ENCODE results near the gene OSBP2. TPM values are rescaled to one million over a fixed set of nuclear protein-coding genes. Genes with fewer than 3 reads are reported as not detected.

Gene OSBP2
- total RNA-seq, 1 donor from 2014 or later = 0.58 TPM

DNA sequence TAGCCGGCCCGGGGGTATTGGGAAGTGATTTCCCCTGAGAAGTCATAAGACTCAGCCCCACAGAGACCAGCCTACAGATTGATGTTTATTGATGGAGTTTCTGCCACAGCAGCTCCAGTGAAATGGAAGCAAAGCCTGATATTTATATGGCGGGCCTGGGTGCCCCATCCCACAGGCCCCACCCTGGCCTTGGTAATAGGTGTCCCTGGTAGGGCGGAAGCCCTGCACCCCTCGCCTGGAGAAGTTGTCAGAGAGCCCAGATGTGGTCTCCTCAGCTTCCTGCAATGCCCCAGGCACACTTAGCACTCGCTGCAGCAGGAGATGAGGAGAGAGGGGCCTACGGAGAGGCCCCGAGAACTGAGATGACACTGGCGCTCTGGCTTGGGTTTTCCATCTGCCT lies 166.5 kb downstream of the OSBP2 start:
- H3K79me2 ChIP-seq (ENCODE audit: low read depth) = no peaks in the 10 kb centered on the region
- H3K4me3 ChIP-seq = no peak overlapping the region
- TF ChIP-seq EZH2phosphoT487 (IDR thresholded peaks at IDR 0.05) (no peak), EZH2 (IDR thresholded peaks at IDR 0.05) (no peak)
- TF ChIP-seq, protein P1, sequence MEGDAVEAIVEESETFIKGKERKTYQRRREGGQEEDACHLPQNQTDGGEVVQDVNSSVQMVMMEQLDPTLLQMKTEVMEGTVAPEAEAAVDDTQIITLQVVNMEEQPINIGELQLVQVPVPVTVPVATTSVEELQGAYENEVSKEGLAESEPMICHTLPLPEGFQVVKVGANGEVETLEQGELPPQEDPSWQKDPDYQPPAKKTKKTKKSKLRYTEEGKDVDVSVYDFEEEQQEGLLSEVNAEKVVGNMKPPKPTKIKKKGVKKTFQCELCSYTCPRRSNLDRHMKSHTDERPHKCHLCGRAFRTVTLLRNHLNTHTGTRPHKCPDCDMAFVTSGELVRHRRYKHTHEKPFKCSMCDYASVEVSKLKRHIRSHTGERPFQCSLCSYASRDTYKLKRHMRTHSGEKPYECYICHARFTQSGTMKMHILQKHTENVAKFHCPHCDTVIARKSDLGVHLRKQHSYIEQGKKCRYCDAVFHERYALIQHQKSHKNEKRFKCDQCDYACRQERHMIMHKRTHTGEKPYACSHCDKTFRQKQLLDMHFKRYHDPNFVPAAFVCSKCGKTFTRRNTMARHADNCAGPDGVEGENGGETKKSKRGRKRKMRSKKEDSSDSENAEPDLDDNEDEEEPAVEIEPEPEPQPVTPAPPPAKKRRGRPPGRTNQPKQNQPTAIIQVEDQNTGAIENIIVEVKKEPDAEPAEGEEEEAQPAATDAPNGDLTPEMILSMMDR (IDR thresholded peaks at IDR 0.05) = no peak
- Mint-ChIP-seq H3K4me3 (no peak overlapping the region), H3K27me3 (ENCODE audit: insufficient read depth, low read depth) (peaks cover 4% of the 10 kb centered on the region), H3K9me3 (no peaks in the 10 kb centered on the region), H3K36me3 (no peaks in the 10 kb centered on the region), H3K27ac (peak overlapping the region; percentile 23), H3K4me1 (no peaks in the 10 kb centered on the region)
- no peaks in the 10 kb centered on the region for H3K9me3 ChIP-seq (ENCODE audit: low read depth)
- no peaks in the 10 kb centered on the region for H4K20me1 ChIP-seq (ENCODE audit: low read depth)
- H3K4me2 ChIP-seq = no peak overlapping the region
- H3K4me1 ChIP-seq = no peaks in the 10 kb centered on the region
- no peaks in the 10 kb centered on the region for H3K27me3 ChIP-seq
- no peaks in the 10 kb centered on the region for H3K36me3 ChIP-seq
- DNase-seq (ENCODE audit: low spot score) = no peak
- no peaks in the 10 kb centered on the region for H3F3A ChIP-seq (ENCODE audit: low read depth)
- no peak overlapping the region for H2AFZ ChIP-seq (replicated peaks)
- H3K9ac ChIP-seq = no peak overlapping the region
- H3K27ac ChIP-seq = no peak overlapping the region

DNA sequence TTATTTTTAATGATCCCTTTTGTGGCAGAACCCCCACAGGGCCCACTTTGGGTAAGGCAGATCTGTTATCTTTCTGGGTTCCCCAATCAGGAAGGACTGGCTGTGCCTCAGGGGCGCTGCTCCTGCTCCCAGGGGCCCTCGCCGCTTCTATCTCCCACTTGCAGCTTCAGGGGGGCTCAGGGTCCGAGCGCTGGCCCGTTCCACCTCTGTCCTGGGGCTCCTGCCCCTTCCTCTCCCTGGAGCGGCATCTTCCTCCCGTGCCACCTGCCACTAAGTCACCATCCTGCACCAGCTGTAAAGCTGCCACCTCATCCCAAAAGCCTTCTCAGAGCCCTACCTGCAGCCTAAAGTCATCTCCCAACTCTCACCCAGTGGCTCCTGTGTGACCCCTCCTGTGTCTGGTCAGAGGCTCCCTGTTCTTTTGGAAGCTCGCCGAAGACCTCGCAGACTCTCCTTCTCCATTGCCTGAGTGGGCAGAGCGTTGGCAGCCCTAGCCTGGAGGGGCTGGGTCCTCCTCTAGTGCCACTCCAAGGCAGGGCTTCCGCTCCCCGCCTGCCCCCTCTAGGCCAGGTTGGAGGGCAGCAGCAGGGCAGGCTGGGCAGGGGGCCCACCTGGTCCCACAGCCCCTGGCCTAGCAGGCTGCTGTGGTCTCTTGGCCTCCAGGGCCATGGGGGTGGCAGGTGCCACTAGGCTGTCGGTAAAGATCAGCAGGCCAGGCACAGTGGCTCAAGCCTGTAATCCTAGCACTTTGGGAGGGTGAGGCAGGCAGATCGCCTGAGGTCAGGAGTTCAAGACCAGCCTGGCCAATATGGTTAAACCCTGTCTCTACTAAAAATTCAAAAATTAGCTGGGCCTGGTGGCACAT lies 167.2 kb downstream of the OSBP2 start:
- Histone ChIP-seq H3K27me3 (no peaks in the 10 kb centered on the region), H4K20me1 (ENCODE audit: low read depth) (no peaks in the 10 kb centered on the region), H2AFZ (replicated peaks) (no peak overlapping the region), H3K4me1 (no peaks in the 10 kb centered on the region), H3K79me2 (ENCODE audit: low read depth) (no peaks in the 10 kb centered on the region), H3K4me2 (no peak overlapping the region), H3F3A (ENCODE audit: low read depth) (no peaks in the 10 kb centered on the region), H3K36me3 (no peaks in the 10 kb centered on the region), H3K27ac (no peak overlapping the region), H3K4me3 (no peak overlapping the region), H3K9me3 (ENCODE audit: low read depth) (no peaks in the 10 kb centered on the region), H3K9ac (no peak overlapping the region)
- no peaks in the 10 kb centered on the region for H3K9me3 Mint-ChIP-seq
- peaks cover 4% of the 10 kb centered on the region for H3K27me3 Mint-ChIP-seq (ENCODE audit: insufficient read depth, low read depth)
- no peak for TF ChIP-seq EZH2 (IDR thresholded peaks at IDR 0.05)
- DNase-seq (ENCODE audit: low spot score) = no peak
- no peak overlapping the region for H3K27ac Mint-ChIP-seq
- no peaks in the 10 kb centered on the region for H3K36me3 Mint-ChIP-seq
- H3K4me3 Mint-ChIP-seq = no peak overlapping the region
- H3K4me1 Mint-ChIP-seq = no peaks in the 10 kb centered on the region

DNA sequence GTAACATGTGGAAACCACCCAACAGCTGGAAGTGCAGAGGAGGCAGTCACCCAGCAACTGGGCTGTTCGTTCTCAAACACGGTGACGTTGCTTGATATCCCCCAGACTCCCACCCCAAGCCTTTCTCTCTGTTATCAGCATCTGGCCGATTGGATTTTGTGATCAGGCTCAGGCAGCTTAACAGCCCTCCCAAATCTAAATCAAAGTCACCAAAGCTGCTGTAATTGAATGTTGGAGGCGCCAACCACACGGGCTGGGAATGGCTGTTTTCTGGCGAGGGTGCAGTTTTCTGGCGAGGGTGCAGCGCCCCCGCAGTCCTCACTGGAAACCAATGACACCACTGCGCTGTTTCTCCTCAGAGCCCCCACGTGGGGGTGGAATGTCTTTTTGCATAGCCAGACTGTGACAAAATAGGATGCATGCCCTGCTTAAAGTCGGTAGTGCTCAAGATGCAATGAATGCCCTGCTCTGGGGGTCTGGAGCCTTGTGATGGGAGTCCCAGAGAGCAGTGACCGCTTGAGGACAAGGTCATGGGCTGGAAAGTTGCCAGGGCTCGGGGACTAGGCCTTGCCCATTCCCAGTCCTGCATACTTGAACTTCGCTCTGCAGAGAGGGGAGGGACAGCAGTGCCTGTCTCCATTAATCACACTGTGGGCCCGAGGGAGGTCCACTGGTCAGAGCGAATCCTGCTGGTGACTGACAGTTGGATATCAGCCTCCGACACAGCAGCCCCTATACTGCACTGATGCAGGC lies 168.6 kb downstream of the OSBP2 start:
- Histone ChIP-seq H4K20me1 (ENCODE audit: low read depth) (no peaks in the 10 kb centered on the region), H3K79me2 (ENCODE audit: low read depth) (no peaks in the 10 kb centered on the region), H3K4me3 (no peak overlapping the region), H3F3A (ENCODE audit: low read depth) (no peaks in the 10 kb centered on the region), H3K27me3 (no peaks in the 10 kb centered on the region), H2AFZ (replicated peaks) (no peak overlapping the region), H3K36me3 (no peaks in the 10 kb centered on the region), H3K9me3 (ENCODE audit: low read depth) (no peaks in the 10 kb centered on the region), H3K4me1 (no peaks in the 10 kb centered on the region), H3K4me2 (no peak overlapping the region), H3K27ac (no peak overlapping the region), H3K9ac (no peak overlapping the region)
- Mint-ChIP-seq H3K4me1 (no peaks in the 10 kb centered on the region), H3K4me3 (no peak overlapping the region), H3K27ac (no peak overlapping the region), H3K36me3 (no peaks in the 10 kb centered on the region), H3K9me3 (no peaks in the 10 kb centered on the region), H3K27me3 (ENCODE audit: insufficient read depth, low read depth) (peaks cover 4% of the 10 kb centered on the region)
- no peak for TF ChIP-seq EZH2 (IDR thresholded peaks at IDR 0.05)
- no peak for TF ChIP-seq EZH2phosphoT487 (IDR thresholded peaks at IDR 0.05)
- TF ChIP-seq, protein P1 (IDR thresholded peaks at IDR 0.05) = peak; percentile 30
- no peak for DNase-seq (ENCODE audit: low spot score)

All from neural progenitor cell (in vitro differentiated cells).